Measurements from ENCODE around the gene PDLIM5.
"Not testable (repeated sequence)": the region's sequence is repeated elsewhere in the genome, so short reads cannot be mapped to it uniquely, and the experiment has no call there.

PDLIM5 gene

DNA sequence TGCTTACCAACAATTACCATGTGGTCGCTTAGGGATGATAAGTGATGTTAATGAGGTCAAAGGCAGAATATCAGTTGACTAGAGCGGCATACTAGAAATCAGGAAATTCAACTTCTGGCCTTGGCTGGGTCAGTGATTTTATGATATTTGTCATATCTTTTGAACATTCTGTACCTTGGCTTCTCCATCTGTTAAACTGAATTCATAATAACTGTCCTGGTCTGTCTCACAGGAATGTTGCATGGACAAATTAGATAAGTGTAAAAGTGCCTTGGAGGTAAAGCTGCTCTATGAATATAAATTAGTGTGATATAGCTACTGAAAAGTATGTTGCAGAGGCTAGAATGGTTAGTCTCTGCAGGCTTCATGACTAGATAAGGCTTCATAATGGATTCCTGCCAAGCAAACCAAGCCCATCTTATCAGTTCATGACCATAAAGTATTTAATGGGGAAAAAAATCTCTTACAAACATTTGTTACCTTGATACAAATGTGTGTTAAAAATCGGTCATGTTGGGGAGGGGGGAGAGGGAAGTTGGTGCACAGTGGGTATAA is 201.4 kb downstream of the PDLIM5 start:
- no peak for DNase-seq (ENCODE audit: low spot score)

DNA sequence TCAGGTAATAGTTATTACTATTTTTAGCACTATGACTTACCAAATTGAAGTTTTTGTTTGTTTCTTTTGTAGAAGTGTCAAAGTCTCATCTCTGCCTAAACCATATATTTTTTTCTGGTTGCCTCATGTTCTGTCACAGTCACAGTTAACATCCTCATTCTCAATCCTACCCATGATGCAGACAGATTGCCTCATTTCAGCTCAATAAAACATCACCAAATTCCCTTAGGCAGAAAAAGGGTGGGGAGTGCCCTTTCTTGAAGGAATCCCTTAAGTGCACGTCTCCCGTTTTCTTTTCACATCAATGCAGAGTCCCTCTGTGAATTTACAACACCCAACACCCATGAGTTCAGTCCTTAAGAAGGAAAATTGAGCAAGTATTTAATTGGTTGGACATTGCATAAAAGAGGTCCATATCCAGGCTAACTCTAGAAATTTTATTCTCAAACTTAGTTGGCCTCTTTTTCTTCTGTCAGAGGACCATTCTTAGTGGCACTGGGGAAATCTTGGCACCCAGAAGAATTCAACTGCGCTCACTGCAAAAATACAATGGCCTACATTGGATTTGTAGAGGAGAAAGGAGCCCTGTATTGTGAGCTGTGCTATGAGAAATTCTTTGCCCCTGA is 202.4 kb downstream of the PDLIM5 start:
- DNase-seq (ENCODE audit: low spot score), result peak; percentile 5

DNA sequence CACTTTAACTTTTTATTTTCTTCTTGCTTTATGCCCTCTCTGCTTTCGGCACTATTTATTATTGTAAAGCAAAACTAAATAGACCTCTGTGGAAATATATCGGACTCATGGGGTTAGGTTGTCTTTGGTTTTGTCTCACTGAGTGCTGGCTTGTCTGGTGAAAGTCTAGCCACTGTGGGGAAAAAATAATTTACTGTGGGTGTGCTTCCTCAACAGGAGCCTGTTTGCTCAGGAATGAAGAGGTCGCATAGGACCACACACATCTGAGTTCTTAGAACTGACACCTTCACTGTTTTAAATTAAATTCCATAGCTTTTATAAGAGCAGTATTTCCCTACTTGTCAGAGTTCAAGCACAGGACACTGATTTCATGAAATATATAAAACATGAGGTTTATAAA is 203.0 kb downstream of the PDLIM5 start:
- DNase-seq (ENCODE audit: low spot score), result no peak

DNA sequence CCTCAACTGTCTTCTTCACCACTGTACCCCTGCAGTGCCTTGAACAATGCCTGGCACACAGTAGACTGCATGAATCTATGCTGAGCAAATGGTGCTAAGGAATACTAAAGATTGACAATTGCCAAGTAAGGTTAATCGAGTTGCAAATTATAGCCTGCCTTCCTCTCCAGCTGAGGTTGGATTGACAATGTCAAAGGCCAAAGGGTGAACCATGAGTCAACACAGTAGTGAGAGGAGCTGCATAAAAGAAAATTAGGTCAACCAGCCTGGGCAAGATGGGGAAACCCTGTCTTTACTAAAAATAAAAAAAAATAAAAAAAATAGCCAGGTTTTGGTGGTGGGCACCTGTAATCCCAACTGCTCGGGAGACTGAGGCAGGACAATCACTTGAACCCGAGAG is 208.9 kb downstream of the PDLIM5 start:
- DNase-seq (ENCODE audit: low spot score), result no peak

DNA sequence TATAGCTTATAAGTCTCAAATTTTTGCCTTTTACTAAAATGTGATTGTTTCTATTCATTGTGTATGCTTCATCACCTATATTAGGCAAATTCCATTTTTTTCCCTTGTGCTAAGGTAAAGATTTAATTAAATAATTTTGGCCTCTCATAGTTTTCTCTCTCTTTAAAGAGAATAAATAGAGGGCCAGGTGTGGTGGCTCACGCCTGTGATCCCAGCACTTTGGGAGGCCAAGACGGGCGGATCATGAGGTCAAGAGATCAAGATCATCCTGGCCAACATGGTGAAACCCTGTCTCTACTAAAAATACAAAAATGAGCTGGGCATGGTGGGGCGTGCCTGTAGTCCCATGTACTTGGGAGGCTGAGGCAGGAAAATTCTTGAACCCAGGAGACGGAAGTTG is 213.3 kb downstream of the PDLIM5 start:
- DNase-seq (ENCODE audit: low spot score), result not testable (repeated sequence)

DNA sequence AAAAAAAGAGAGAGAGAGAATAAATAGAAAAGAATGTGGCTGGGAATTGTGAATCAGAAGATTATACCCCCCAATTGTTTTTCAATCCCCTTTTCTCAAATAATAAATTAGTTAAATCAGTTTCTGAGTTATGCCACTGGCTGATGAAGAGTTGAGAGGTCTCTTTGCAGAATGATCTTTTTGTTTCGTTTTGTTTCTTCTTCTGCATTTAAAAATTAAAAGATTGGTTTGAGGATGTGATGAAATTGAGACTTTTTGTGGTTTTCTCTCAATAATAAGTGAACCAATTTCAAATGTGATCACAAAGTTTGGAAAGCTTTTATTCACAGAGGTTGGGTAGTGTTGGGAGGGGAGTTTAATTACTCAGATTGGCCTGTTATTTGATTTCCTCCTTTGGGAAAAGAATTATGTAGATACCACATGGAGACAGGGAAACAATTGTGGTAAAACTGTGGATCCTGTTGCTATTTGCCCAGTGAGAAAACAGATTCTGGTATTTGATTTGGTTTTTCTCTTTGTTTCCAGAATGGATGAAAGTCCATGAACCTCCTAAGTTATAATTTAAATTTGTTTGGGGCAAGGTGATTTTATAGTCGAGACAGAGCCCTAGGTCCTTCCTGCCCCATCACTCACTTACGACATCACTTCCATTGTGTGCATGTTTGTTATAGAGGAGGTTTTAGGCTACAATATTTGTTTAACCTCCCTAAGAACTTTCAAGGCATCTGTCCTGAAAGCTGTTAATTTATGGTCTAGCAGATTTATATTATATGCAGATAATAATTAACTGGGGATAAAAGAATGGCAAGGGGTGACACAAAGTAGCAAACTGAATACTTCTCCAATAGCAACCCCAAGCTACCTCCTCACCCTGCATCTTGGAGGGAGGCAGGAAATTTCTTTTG is 214.0 kb downstream of the PDLIM5 start:
- no peak for DNase-seq (ENCODE audit: low spot score)

DNA sequence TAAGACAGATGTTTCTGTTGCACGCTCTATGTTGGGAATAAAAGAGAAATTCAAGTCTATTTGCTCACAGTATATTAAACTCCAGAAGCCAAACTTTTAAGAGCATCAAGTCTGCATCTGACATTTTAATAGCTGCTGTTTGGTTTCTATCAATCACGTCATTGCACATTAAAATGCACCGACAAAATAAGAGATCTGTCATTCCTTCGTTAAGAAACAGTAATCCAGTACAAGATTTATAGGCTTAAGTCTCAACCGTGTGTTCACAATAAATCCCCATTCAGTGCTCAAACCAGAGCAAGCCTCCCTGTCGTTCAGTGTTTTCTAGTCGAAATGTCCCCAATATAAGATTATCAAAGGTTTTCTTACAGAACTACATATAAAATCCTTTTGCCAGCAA is 217.0 kb downstream of the PDLIM5 start:
- DNase-seq (ENCODE audit: low spot score), result no peak

DNA sequence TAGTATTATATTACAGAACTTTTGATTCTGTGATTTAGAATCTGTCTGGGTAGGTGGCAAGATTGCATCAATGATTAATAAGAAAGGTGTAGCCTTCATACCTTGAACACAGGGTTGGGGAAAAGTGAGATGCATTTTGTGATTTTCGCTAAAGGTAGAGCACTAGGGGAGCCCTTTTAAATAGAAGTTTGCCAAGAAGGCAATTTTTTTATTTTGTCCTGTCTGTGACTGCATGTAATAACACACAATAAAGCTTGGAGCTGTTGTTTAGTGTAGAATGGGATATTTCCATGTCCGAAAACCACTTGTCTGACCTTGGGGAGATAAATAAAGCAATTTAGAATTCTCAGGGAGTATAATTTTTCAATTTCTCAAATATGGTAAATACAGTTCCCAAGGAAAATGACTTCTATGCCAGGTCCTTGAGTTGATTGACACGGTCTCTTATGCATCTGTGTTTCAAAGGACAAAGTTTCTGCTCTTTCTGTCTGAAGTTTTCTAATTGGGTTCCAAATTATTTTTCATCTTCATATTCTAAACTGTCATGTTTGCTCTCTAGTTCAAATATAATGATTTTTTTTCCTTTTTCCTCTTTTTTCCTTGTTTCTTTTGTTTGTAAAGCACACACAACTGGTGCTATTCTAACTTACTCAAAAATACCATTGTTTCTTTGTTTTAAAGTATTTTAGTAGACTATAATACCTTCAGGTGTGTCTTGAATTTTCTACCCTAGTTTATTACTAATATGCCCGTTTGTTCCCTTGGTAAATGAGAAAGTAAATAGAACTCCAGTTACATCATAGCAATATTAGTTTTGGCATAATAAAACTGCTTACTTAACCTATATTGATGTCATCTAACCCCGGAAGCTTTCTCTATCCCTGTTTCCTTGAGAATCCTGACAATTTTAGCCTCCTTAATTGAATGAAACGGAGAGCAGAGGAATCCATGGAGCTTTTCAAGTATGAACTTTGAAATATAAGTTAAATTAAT is 218.2 kb downstream of the PDLIM5 start:
- no peak for DNase-seq (ENCODE audit: low spot score)

DNA sequence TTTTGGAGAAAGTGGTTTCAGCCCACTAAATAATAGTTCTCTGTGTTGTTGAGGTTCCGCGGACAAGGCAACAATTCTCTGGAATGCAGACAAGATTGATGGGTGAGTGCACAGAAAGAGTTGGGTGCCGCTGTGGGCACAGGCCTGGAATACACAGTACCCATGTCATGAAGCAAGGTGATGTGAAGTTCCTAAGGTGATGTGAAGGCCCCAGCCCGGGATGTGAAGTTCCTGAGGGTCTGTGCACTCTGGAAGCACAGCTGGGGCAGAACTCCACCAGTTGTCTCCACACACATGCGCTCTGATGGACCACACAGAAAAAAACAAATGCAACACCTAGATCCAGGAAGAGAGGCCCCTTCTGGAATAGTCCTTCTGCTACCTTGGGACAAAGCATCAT is 219.4 kb downstream of the PDLIM5 start:
- no peak for DNase-seq (ENCODE audit: low spot score)

DNA sequence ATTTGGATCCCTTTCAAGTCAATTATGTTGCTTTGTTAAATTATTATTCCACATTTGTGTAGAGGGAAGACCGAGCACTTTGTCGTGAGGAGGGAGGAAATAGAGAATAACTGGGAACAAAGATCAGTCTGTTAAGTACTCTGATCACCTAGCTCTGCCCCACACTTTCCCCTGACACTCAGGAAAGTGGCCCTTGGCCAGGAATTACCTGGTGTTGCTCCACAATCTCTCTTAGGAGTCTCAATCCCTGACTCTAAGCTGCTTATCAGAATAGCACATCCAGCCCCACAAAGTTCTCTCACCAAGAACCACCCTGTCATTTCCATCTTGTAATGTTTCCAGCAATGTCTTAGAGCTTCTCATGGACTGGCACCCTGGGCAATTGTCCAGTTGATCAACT is 222.2 kb downstream of the PDLIM5 start:
- no peak for DNase-seq (ENCODE audit: low spot score)

DNA sequence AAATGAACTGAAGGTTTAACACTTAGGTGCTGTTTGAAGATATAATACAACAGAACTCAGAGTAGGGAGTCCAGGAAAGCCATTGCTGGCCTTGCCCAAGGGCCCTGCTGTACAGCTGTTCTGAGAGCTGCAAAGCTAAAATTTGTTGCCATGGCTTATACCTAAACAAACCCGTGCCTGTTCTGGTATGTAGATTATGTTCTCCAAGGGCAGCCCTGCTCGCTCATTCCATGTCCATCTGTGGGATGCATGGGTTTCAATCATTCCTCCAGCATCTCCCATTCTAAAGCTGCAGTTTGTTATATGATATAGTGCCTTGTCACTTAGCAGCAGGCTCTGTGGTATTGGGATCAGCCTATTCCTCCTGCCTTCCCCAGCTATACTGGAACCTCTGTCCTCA is 225.2 kb downstream of the PDLIM5 start:
- DNase-seq (ENCODE audit: low spot score), result no peak

DNA sequence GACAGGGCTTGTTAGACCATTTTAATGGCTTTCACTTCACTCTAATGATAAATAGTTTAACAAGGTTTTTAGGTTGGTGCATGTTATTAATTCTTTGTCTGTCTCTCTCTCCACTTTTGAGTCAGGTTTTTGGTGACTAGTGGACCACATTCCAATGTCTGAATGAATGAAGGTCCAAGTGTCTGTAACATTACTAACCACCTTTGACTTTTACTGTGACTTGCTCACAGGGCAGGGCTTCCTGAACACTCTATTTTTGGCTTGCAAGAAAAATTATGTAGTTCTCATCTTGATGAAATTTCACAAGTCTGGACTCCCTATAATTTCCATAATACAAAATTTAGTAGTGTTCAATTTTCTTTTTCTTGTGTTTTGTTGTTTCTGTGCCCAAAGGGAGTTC is 227.2 kb downstream of the PDLIM5 start:
- DNase-seq (ENCODE audit: low spot score), result no peak

DNA sequence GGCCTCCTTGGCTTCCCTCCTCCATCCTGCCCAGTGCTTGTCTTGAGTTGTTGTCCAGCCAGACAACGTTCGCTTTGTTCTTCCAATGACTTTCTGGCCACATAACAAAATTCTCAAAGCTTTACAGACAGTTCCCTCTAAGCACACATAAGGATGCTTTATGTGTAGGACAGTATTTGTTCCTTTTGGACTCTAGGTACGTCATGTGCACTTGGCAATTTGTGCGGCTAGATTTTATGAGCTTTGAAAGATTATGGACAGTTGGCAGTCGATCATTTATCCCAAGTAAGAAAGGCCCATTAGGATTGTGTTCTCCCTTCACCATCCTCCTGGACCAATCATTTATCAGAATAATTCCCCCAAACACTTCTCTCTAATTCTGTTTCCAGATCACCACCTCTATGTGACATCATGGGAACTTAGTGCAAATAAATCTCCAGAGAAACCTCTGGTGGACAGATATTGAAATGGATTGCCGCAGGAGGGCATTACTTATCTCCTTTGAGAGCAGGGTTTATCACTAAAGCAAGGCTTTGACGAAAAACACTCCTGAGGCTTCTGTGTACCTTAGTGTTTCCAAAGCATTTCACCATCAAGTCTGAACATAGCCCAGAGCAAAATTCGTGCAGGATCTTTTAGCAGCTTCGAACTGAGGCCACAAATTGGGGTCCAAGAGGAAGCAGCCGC is 228.6 kb downstream of the PDLIM5 start:
- no peak for DNase-seq (ENCODE audit: low spot score)

DNA sequence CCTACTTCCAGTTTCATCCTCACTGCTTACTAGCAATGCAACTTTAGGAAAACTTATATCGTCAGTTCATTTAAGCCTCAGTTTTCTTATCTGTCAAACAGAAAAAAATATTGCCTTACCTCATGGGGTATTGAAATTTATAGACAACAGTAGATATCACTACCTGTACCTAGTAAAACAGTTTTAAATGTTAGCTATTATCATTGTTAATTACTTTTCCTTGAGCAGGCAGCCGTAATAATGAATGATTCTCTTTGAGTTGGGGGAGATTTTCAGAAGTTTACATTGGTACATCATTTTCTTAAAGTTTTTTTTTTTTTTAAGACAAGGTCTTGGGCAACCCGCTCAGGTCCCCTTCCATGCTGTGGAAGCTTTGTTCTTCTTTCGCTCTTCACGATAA is 234.3 kb downstream of the PDLIM5 start:
- DNase-seq (ENCODE audit: low spot score), result no peak

DNA sequence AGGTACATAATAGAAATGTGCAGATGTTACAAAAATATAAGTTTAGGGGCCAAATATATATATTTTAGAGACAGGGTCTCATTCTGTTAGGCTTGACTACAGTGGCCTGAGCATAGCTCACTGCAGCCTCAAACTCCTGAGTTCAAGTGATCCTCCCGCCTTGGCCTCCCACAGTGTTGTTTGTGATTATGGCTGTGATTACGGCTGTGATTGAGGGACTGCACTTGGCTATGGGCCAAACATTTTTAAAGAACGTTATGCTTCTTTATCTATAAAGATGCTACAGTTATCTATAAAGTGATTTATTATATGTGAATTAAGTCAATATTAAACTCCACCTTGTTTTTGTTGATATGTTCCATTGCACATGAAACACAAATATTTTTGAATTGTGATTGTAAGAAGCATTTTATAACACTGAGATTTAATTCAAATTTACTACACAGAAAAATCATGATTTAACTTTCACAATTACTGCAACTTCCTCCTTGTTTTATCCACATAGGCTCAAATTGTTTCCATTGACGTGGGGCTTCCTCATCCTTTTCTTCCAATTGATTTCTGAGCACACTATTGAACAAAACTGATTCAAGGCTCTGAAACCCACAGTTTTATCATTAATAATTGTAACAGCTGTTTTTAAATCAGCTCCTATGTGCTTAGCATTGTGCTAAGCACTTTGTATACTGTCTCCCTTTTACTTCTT is 237.6 kb downstream of the PDLIM5 start:
- no peak for DNase-seq (ENCODE audit: low spot score)

DNA sequence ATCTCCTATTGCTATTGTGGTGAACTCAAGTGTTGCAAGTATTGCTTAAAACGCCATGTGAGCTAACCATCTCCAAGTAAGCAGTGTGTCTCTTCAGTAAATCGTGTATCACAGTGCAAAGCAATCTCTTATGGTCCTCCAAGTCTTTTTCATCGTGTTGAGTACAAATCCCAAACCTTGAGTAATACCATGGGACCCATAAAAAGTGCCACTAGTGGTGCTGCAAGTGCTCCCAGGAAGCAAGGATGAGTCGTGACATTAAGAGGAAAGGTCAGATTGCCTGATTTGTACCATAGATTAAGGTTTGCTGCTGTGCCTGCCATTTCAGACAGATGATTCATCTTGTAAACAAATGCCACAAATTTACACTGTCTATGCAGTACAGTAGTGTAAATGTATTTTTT is 239.1 kb downstream of the PDLIM5 start:
- DNase-seq (ENCODE audit: low spot score), result no peak

DNA sequence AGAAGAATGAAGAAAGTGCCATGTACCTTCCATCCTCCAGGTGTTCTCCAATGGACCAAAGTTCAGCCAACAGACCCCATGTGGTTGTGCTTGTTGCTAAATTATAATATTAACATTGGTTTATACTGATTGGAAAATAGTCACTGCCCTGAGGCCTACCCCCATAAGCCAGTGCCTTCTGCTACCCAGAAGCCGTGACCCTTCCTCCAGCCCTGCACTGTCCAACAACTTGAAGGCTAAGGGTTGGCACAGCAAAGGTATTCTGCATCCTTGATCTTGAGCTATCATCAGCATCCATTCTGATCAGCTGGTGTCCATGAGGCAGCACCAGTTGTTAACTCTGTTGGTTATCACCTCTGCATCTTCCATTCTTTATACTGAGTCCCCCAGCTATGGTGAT is 239.8 kb downstream of the PDLIM5 start:
- DNase-seq (ENCODE audit: low spot score), result no peak

DNA sequence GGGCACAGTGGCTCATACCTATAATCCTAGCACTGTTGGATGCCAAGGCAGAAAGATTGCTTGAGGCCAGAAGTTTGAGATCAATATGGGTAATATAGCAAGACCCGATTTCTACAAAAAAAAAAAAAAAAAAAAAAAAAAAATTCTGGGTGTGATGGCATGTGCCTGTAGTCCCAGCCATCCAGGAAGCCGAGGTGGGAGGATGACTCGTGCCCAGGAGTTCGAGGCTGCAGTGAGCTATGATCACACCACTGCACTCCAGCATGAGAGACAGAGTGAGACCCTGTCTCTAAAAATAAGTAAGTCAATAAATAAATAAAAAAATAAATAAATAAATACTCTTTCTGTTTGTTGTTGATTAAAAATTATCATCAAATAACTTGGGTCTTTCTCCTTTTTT is 243.6 kb downstream of the PDLIM5 start:
- DNase-seq (ENCODE audit: low spot score), result no peak

DNA sequence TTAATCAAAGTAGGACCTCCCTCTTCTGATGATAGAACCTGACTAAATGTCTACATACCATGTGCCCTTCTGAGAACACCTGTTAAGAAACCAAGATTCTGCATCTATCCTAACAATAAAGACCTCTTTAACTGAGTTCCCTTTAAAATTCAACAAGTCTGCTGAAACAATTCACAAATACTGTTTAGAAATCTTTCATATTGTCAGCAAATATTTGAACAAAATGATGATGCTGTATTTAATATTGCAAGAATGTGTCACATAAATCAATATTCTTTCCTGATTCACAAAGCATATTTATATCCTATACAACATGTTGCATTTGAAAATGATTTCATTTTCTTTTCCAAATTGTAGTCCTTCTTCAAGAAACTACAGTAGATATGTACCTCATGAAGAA is 246.4 kb downstream of the PDLIM5 start:
- DNase-seq (ENCODE audit: low spot score), result no peak

DNA sequence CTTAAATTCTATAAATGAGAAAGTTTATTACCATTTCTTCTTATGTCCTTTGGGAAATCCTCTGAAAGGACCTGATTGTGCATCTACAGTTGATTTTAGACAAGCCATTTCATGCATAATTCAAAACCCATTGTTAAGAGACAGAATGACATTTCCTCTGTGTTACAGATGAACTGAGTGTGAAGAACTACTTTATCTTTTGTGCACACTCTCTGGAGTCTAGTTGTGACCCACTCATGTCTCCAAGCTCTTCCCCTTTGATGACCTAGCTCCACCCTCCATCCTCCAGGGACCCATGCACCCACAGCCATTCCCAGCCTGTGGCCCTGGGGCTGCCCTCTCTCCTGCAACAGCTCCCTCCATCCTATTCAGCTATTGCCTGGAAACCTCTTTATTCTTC is 248.6 kb downstream of the PDLIM5 start:
- no peak for DNase-seq (ENCODE audit: low spot score)
